Pancreas (tissue), 10 donors: ENCODE results near the gene TTC3. TPM values are rescaled to one million over a fixed set of nuclear protein-coding genes. Genes with fewer than 3 reads are reported as not detected.
A peak's percentile ranks its signal among the peaks of the same experiment; 100 is the strongest.

Experiments
- ATAC-seq, 4 donors: fragments of 200-7000 bp; cut with Tn5 transposase; one replicate each; pipeline versions ENCODE4 v1.8.0 to v1.9.1; 2020; ENCODE audit warnings: mild to moderate bottlenecking in 4 of 4, moderate library complexity in 4 of 4
- DNase-seq, 6 donors: peaks; one replicate each; pipeline ENCODE4 v3.0.0-alpha.2; 2020
- FAIRE-seq: peaks from 2 replicates; lab custom pipeline; 2012; peaks lifted over from hg19 to GRCh38; lab: Jason Lieb, UNC
- H3K27ac ChIP-seq, 4 donors: fragments of 200-600 bp; sonication (generic); 1 replicate in 3 of 4; 2 replicates in 1 of 4; pipeline versions ENCODE4 v1.5.0 to v1.8.0; 2020
- H3K27me3 ChIP-seq, 4 donors: fragments of 200-600 bp; one replicate each; pipeline ENCODE4 v1.8.0; 2021
- H3K36me3 ChIP-seq, 3 donors: fragments of 200-600 bp; sonication (generic) in 1 of 3; one replicate each; pipeline versions ENCODE4 v1.5.0 to v1.8.0; 2020 to 2021
- H3K4me1 ChIP-seq, 3 donors: fragments of 200-600 bp; one replicate each; pipeline ENCODE4 v1.8.0; 2021
- H3K4me3 ChIP-seq, 4 donors: fragments of 200-600 bp; sonication (generic) in 2 of 4; one replicate each; pipeline versions ENCODE4 v1.5.0 to v1.8.0; 2020 to 2021
- H3K9me3 ChIP-seq, 4 donors: fragments of 200-600 bp; one replicate each; pipeline ENCODE4 v1.8.0; 2021
- WGBS, 2 donors: extraction: QIAGEN DNeasy Blood & Tissue Kit; methylation state at CpG; one replicate each; pipeline ENCODE4 v1.1.7; 2013; 5-methylcytosine and 5-hydroxymethylcytosine counted together
- intact Hi-C, 3 donors: fragments of 100-400 bp; cut with DNase I; formaldehyde crosslinking; loops; one replicate each; pipeline versions ENCODE4 v1.11.1 to v1.14.2; 2022
- polyA plus RNA-seq, 2 donors: library from polyadenylated mRNA; stranded (reverse); fragments of 200-250 nt; gene quantifications; one replicate each; pipeline ENCODE4 v1.2.3, GENCODE V29; 2013
- total RNA-seq, 6 donors: library from RNA; stranded (reverse); fragmentation: NEBNext Ultra II Directional in 4 of 6; extraction: Animal tissue kit (Norgen Biotek cat#: 25700) in 4 of 6; gene quantifications; one replicate each; pipeline versions ENCODE4 v1.2.1 to v1.2.4, GENCODE V29; 2021 to 2023
- TF ChIP-seq, protein P1 (sequence below), 4 donors: fragments of 200-600 bp; sonication (generic) in 3 of 4; IDR thresholded peaks; one replicate each; pipeline versions ENCODE4 v1.5.0 to v1.8.0; 2021; ENCODE audit warnings: antibody characterized with exemption in 4 of 4
- donor health status: healthy with polysubstance abuse.
- donor health status: DM: no; HTN: no; CAD: no; lungs with moderate emphysema.
- donor health status: DM: no; HTN: no; CAD: no.
- donor health status: control.
- donor health status: control.
- donor health status: Bipolar disorder and iron deficiency.
- donor health status: DM: yes; HTN: yes; CAD: no.
- donor health status: DM: no; HTN: no; CAD: no.
- donor health status: DM: no; HTN: no; CAD: no.
- donor health status: DM: yes; HTN: yes; CAD: no.

The TTC3 gene, protein sequence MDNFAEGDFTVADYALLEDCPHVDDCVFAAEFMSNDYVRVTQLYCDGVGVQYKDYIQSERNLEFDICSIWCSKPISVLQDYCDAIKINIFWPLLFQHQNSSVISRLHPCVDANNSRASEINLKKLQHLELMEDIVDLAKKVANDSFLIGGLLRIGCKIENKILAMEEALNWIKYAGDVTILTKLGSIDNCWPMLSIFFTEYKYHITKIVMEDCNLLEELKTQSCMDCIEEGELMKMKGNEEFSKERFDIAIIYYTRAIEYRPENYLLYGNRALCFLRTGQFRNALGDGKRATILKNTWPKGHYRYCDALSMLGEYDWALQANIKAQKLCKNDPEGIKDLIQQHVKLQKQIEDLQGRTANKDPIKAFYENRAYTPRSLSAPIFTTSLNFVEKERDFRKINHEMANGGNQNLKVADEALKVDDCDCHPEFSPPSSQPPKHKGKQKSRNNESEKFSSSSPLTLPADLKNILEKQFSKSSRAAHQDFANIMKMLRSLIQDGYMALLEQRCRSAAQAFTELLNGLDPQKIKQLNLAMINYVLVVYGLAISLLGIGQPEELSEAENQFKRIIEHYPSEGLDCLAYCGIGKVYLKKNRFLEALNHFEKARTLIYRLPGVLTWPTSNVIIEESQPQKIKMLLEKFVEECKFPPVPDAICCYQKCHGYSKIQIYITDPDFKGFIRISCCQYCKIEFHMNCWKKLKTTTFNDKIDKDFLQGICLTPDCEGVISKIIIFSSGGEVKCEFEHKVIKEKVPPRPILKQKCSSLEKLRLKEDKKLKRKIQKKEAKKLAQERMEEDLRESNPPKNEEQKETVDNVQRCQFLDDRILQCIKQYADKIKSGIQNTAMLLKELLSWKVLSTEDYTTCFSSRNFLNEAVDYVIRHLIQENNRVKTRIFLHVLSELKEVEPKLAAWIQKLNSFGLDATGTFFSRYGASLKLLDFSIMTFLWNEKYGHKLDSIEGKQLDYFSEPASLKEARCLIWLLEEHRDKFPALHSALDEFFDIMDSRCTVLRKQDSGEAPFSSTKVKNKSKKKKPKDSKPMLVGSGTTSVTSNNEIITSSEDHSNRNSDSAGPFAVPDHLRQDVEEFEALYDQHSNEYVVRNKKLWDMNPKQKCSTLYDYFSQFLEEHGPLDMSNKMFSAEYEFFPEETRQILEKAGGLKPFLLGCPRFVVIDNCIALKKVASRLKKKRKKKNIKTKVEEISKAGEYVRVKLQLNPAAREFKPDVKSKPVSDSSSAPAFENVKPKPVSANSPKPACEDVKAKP (N-terminal part only)
- 100 to 1,000 TPM in 1 of 6 donors, 10 to 100 TPM in 5; 54.5 to 103 (median 70.6) TPM for total RNA-seq
- 10 to 100 TPM; 24.6 to 45.3 TPM for polyA plus RNA-seq

DNA sequence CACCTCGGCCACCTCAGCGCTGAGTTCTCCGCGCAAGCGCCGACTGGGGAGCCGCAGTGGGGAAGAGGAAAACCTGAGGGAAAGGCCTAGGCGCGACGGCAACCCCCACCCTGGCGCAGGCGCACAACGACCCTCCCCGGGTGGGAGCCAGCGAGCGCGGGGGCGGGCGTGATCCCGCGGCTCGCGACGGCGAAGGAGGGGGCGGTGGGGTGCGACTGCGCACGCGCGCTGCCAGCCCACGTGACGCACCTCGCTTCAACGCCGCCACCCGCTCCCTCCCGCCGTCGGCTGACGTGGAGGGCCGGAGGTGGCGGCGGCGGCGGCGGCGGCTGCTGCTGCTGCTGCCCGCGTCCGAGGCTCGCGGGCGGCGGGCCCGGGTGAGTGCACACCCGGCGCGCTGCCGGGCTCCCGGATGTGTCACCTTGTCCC lies at the start of gene TTC3, which contains the start of gene PIGP:
Gene TTC3 (plus strand): TSS at position 267 of the 429 bp plus-strand sequence. CDS start 14,004 bp downstream, outside the sequence.
Gene PIGP (minus strand): TSS at position 84 of the 429 bp plus-strand sequence. CDS start 556 bp downstream, outside the sequence.
- no peaks in the 10 kb centered on the region for H3K9me3 ChIP-seq
- ATAC-seq (peak; percentile 84 to 92 (median 88)), FAIRE-seq (no peak), DNase-seq (peak; percentile 93 to 100 (median 98))
- TF ChIP-seq, protein P1, sequence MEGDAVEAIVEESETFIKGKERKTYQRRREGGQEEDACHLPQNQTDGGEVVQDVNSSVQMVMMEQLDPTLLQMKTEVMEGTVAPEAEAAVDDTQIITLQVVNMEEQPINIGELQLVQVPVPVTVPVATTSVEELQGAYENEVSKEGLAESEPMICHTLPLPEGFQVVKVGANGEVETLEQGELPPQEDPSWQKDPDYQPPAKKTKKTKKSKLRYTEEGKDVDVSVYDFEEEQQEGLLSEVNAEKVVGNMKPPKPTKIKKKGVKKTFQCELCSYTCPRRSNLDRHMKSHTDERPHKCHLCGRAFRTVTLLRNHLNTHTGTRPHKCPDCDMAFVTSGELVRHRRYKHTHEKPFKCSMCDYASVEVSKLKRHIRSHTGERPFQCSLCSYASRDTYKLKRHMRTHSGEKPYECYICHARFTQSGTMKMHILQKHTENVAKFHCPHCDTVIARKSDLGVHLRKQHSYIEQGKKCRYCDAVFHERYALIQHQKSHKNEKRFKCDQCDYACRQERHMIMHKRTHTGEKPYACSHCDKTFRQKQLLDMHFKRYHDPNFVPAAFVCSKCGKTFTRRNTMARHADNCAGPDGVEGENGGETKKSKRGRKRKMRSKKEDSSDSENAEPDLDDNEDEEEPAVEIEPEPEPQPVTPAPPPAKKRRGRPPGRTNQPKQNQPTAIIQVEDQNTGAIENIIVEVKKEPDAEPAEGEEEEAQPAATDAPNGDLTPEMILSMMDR (IDR thresholded peaks at IDR 0.05), result no peak
- peaks cover 0 to 8% (median 5%) of the 10 kb centered on the region in 3 donors for H3K4me1 ChIP-seq
- 0% methylated on average over 29 to 61 of the region's 61 CpGs for WGBS, 2 donors
- H3K27me3 ChIP-seq, result no peaks in the 10 kb centered on the region
- intact Hi-C loops, result no loop called here
- peak within 1 kb of the TSS; percentile 79 to 90 (median 85) for H3K4me3 ChIP-seq
- H3K36me3 ChIP-seq, result no peaks in the 10 kb centered on the region
- H3K27ac ChIP-seq, result peak within 1 kb of the TSS; percentile 97 to 99 (median 98)

DNA sequence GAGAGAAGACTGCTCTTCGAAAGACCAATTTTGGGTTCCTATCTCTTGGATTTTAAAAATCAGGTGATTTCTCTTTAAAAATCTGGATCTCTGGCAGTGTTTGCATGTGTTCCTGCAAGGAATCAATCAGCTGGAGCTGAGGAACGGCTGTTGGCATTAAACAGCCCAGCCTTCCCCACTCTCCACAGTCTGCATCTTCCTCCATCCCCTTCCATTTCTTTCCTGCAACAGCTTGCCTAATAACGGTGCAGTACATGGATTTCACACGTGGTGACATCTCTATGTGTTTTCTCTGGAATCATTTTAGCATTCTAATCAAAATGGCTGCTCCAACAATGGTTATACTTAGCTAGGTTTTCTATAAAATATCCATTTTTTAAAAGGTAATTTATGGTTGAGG lies 46.6 kb upstream of the TTC3 start:
- intact Hi-C loops, result no loop called here
- H3K9me3 ChIP-seq, result no peaks in the 10 kb centered on the region
- H3K4me1 ChIP-seq, result no peaks in the 10 kb centered on the region
- no peaks in the 10 kb centered on the region for H3K27me3 ChIP-seq
- DNase-seq, result no peak
- no peaks in the 10 kb centered on the region for H3K36me3 ChIP-seq
- 29 to 31% methylated on average over 4 of the region's 4 CpGs for WGBS, 2 donors
- no peak overlapping the region for H3K4me3 ChIP-seq
- H3K27ac ChIP-seq, result no peak overlapping the region
- ATAC-seq, result no peak
- no peak for FAIRE-seq
- TF ChIP-seq, protein P1 (IDR thresholded peaks at IDR 0.05), result no peak

DNA sequence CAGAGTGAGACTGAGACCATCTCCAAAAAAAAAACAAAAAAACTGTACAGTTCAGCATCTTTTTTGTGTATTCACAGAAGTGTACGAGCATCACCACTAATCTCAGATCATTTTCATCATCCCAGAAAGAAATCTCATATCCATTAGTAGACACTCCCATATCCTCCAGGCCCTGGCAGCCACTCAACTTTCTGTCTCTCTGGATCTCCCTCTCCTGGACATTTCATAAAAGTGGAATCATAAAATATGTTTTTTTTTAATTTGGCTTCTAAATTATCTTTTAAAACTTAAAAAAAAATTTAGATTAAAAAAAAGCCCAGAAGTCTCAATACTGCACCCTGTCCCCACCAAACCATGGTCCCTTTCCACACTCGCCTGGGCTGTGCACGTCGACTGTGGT lies 44.5 kb upstream of the TTC3 start:
- Histone ChIP-seq H3K4me1 (no peaks in the 10 kb centered on the region), H3K36me3 (no peaks in the 10 kb centered on the region), H3K4me3 (no peak overlapping the region), H3K27me3 (no peaks in the 10 kb centered on the region), H3K9me3 (no peaks in the 10 kb centered on the region), H3K27ac (no peak overlapping the region)
- intact Hi-C loops, result no loop called here
- no peak for DNase-seq
- TF ChIP-seq, protein P1 (IDR thresholded peaks at IDR 0.05), result no peak
- no peak for FAIRE-seq
- no peak for ATAC-seq
- WGBS, 2 donors, result 80 to 90% methylated on average over 4 of the region's 4 CpGs

DNA sequence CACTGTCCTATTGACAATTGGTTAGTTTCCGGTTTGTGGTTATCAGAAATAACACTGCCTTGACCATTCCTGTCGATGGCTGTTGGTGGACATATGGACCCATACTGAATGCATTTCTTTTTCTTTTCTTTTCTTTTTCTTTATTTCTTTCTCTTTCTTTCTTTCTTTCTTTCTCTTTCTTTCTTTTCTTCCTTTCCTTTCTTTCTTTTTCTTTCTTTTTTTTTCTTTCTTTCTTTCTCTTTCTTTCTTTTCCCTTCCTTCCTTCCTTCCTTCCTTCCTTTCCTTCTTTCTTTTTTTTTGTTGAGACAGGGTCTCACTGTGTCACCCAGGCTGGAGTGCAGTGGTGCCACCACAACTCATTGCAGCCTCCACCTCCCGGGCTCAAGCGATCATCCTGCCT lies 42.2 kb upstream of the TTC3 start:
- no peak overlapping the region for H3K4me3 ChIP-seq
- no peaks in the 10 kb centered on the region for H3K27me3 ChIP-seq
- no peak for ATAC-seq
- H3K4me1 ChIP-seq, result no peaks in the 10 kb centered on the region
- no peaks in the 10 kb centered on the region for H3K9me3 ChIP-seq
- intact Hi-C loops, result no loop called here
- TF ChIP-seq, protein P1 (IDR thresholded peaks at IDR 0.05), result no peak
- H3K27ac ChIP-seq, result no peak overlapping the region
- H3K36me3 ChIP-seq, result no peaks in the 10 kb centered on the region
- no peak for DNase-seq
- no peak for FAIRE-seq
- WGBS, 2 donors, result 93 to 95% methylated on average over 4 of the region's 4 CpGs
